ENCODE data around the gene TNP2. TPM values are rescaled to one million over a fixed set of nuclear protein-coding genes. Genes with fewer than 3 reads are reported as not detected.

The TNP2 gene
- total RNA-seq, 4 donors from 2014 or later: not detected

DNA sequence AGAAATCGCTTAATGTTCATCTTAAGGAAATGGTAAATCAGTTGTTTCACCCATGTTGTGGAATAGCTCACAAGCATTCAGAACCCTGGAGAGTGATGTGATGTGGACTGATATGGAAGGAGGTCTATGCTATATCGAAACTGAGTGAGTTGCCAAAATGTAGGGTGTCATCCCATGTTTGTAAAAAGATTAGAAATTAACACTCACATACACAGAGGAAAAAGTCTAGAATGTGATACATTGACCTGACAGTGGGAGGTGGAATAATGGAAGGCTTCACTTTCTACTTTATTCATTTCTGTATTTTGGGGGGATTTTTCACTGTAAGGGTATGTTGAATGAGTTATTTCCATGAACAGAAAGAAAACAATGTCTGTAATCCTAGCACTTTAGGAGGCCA, 16.7 kb upstream of the TNP2 start:
- Histone ChIP-seq H3K4me1 (no peaks in the 10 kb centered on the region), H3K4me3 (no peak overlapping the region), H3K27ac (no peak overlapping the region), H3K27me3 (no peaks in the 10 kb centered on the region), H3K9me3 (no peaks in the 10 kb centered on the region), H3K36me3 (no peaks in the 10 kb centered on the region)
- in situ Hi-C loops (cut with MboI; ENCODE audit: low sequenced_read_pairs in 4 of 4) (no loop called here), intact Hi-C loops (cut with DNase I; ENCODE audit: low total_unique reads) (no loop called here)
- TF ChIP-seq POLR2A (IDR thresholded peaks at IDR 0.05): no peak
- TF ChIP-seq, protein P1, sequence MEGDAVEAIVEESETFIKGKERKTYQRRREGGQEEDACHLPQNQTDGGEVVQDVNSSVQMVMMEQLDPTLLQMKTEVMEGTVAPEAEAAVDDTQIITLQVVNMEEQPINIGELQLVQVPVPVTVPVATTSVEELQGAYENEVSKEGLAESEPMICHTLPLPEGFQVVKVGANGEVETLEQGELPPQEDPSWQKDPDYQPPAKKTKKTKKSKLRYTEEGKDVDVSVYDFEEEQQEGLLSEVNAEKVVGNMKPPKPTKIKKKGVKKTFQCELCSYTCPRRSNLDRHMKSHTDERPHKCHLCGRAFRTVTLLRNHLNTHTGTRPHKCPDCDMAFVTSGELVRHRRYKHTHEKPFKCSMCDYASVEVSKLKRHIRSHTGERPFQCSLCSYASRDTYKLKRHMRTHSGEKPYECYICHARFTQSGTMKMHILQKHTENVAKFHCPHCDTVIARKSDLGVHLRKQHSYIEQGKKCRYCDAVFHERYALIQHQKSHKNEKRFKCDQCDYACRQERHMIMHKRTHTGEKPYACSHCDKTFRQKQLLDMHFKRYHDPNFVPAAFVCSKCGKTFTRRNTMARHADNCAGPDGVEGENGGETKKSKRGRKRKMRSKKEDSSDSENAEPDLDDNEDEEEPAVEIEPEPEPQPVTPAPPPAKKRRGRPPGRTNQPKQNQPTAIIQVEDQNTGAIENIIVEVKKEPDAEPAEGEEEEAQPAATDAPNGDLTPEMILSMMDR (IDR thresholded peaks at IDR 0.05 in 4 of 5, conservative IDR thresholded peaks at IDR 0.05 in 1 of 5): no peak
- no peak for DNase-seq
- no peak for ATAC-seq

DNA sequence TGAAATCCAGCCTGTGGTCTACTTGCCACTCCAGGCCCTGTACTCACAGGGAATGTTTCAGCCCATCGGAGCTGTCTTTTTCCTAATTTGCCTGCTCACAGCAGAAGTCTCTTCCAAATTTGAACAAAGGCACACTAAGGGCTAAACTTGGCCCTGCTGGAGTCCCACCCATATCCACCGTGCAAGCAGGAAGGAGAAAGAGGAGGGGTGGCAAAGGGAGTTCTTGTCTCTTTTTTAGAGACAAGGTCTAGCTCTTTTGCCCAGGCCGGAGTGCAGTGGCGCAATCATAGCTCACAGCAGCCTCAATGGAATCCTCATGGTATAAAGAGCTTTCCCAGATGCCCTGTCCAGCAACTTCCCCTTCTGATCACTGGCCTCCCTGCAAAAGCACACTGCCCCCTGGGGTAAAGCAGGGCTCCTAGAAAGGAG, 14.7 kb upstream of the TNP2 start:
- Histone ChIP-seq H3K4me1 (no peaks in the 10 kb centered on the region), H3K9me3 (no peaks in the 10 kb centered on the region), H3K27ac (no peak overlapping the region), H3K36me3 (no peaks in the 10 kb centered on the region), H3K4me3 (no peak overlapping the region), H3K27me3 (no peaks in the 10 kb centered on the region)
- TF ChIP-seq, protein P1 (IDR thresholded peaks at IDR 0.05 in 4 of 5, conservative IDR thresholded peaks at IDR 0.05 in 1 of 5): no peak
- TF ChIP-seq POLR2A (IDR thresholded peaks at IDR 0.05): no peak
- in situ Hi-C loops (cut with MboI; ENCODE audit: low sequenced_read_pairs in 4 of 4) (no loop called here), intact Hi-C loops (cut with DNase I; ENCODE audit: low total_unique reads) (no loop called here)
- no peak for DNase-seq
- ATAC-seq: no peak

DNA sequence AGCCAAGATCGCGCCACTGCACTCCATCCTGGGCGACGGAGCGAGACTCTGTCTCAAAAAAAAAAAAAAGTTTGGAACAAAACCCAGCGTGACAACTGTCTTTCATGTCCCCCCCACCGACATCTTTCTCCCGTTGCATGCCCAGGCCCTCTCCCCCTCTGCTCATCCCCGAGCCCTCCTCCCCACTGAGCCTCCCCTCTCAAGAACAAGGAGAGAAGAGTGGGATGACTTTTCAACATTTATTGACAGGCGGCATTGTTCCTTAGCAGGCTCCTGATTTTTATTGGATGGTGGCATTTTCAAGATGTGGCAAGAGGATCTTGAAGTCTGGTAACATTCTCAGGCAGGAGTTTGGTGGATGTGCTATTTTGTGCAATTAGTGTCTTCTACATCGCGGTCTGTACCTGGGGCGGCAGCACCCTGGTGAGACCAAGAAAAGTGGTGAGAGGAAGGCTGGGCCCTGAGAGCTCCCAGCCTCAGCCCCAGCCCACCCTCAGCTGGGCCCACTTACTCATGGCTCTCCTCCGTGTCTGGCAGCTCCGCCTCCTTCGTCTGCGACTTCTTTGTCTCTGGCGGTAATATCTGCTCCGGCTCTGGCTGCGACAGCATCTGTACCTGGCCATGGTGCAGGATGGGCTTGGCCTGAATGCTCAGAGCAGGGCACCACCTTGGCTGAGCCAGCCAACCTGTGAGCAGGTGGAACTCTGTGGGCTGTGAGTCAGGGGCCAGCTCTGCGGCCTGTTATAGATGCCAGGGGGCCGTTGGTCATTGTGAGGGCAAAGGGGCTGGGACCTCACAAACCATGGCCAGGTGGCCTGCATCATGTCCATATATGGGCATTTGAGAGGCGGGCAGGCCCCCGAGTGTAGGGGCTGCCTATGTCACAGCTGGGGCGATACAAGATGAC, 11.7 kb upstream of the TNP2 start, which contains the start of gene PRM1:
Gene PRM1, minus strand, starts transcription at position 715 of the 907 bp plus-strand sequence. Its CDS starts 92 bp downstream, at position 623.
- no peak within 1 kb of the TSS for H3K4me3 ChIP-seq
- ATAC-seq (no peak), DNase-seq (no peak)
- H3K4me1 ChIP-seq: no peaks in the 10 kb centered on the region
- in situ Hi-C loops (cut with MboI; ENCODE audit: low sequenced_read_pairs in 4 of 4): no loop called here
- H3K27me3 ChIP-seq: no peaks in the 10 kb centered on the region
- H3K9me3 ChIP-seq: no peaks in the 10 kb centered on the region
- TF ChIP-seq, protein P1 (IDR thresholded peaks at IDR 0.05 in 4 of 5, conservative IDR thresholded peaks at IDR 0.05 in 1 of 5): no peak
- TF ChIP-seq POLR2A (IDR thresholded peaks at IDR 0.05): no peak
- H3K27ac ChIP-seq: no peak within 1 kb of the TSS
- H3K36me3 ChIP-seq: no peaks in the 10 kb centered on the region
- intact Hi-C loops (cut with DNase I; ENCODE audit: low total_unique reads): no loop called here

DNA sequence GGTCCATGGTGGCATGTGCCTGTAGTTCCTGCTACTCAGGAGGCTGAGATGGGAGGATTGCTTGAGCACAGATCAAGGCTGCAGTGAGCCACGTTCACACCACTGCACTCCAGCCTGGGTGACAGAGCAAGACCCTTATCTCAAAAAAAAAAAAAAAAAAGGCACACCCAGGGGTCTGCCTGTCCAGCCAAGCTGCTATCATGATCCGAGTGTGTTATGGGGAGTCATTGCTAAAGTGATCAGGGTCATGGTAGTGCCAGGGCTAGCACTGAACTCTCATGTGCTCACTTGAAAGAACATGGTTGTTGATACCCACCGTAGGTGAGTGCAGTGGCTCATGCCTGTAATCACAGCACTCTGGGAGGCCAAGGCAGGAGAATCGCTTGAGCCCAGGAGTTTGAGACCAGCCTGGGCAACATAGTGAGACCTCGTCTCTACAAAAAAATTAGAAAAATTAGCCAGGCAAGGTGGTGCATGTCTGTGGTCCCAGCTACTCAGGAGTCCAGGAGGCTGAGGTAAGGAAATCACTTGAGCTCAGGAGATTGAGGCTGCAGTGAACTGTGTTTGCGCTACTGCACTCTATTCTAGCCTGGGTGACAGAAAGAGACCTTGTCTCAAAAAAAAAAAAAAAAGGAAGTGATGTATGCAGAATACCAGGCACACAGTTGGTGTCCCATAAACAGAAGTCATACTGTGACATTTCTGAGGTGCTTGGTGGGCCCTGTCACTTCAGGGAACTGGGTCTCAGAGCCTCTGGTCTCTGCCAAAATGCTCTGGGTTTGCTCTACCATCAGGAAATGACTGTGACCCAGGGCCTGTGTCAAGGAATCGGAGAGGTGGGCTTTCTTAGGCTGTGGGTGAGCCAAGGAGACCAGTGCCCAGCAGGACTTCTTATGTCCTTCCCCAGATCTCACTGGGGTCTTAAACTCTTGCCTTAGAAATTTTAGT, 9.8 kb upstream of the TNP2 start:
- TF ChIP-seq, protein P1 (IDR thresholded peaks at IDR 0.05 in 4 of 5, conservative IDR thresholded peaks at IDR 0.05 in 1 of 5): no peak
- TF ChIP-seq POLR2A (IDR thresholded peaks at IDR 0.05): no peak
- ATAC-seq: no peak
- intact Hi-C loops (cut with DNase I; ENCODE audit: low total_unique reads): no loop called here

More for the DNA sequence above, 9.8 kb upstream of the TNP2 start:
- no peak for DNase-seq
- H3K27ac ChIP-seq: no peak overlapping the region
- H3K27me3 ChIP-seq: no peaks in the 10 kb centered on the region
- no peaks in the 10 kb centered on the region for H3K9me3 ChIP-seq
- H3K36me3 ChIP-seq: no peaks in the 10 kb centered on the region
- no peaks in the 10 kb centered on the region for H3K4me1 ChIP-seq
- in situ Hi-C loops (cut with MboI; ENCODE audit: low sequenced_read_pairs in 4 of 4): no loop called here
- H3K4me3 ChIP-seq: no peak overlapping the region
